Epithelial cell of esophagus (primary cell): ENCODE measurements around the gene RUBCNL.

Experiments
- DNase-seq: peaks from one replicate; pipeline ENCODE4 v3.0.0; 2010; ENCODE audit warnings: low read depth
- H3K4me3 ChIP-seq: 2 replicates; pipeline ENCODE4 v1.5.1; 2011; ENCODE audit warnings: mild to moderate bottlenecking, low read length, control low read depth
- TF ChIP-seq, protein P1 (sequence below): IDR thresholded peaks from 2 replicates; pipeline ENCODE4 v1.5.1; 2011; ENCODE audit warnings: low read depth, mild to moderate bottlenecking, low read length, control low read depth, inconsistent platforms; ENCODE audit not compliant: insufficient read depth; ENCODE audit errors: missing control alignments

The RUBCNL gene

DNA sequence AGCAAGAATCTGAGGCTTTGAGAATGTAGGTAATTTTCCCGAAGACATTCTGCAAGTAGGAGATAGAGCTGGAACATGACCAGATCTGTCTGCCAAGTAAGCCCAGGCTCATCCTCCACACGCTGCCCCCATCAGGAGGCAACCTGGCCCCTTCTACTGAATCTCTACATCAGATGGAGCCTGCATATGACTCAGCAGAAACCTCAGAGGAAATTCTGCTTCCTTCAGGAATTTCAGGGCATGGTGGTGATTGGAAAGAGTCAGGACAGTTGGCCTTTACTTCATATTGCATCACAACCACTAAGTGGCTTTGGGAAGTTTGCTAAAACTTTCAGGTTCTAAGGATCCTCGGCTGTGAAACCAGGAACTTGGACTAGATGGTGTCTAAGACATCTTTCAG lies 90.1 kb downstream of the RUBCNL start:
- DNase-seq = peak; percentile 20
- TF ChIP-seq, protein P1, sequence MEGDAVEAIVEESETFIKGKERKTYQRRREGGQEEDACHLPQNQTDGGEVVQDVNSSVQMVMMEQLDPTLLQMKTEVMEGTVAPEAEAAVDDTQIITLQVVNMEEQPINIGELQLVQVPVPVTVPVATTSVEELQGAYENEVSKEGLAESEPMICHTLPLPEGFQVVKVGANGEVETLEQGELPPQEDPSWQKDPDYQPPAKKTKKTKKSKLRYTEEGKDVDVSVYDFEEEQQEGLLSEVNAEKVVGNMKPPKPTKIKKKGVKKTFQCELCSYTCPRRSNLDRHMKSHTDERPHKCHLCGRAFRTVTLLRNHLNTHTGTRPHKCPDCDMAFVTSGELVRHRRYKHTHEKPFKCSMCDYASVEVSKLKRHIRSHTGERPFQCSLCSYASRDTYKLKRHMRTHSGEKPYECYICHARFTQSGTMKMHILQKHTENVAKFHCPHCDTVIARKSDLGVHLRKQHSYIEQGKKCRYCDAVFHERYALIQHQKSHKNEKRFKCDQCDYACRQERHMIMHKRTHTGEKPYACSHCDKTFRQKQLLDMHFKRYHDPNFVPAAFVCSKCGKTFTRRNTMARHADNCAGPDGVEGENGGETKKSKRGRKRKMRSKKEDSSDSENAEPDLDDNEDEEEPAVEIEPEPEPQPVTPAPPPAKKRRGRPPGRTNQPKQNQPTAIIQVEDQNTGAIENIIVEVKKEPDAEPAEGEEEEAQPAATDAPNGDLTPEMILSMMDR = no peak
- H3K4me3 ChIP-seq = no peak overlapping the region

GRCh38 chr13:46296115-46296822 lies 90.8 kb downstream of the RUBCNL start:
- TF ChIP-seq, protein P1 = no peak
- H3K4me3 ChIP-seq = no peak overlapping the region
- peak; percentile 40 for DNase-seq

- no peak overlapping the region for H3K4me3 ChIP-seq
- TF ChIP-seq, protein P1 = no peak
- peak; percentile 21 for DNase-seq
These were observed 91.4 kb downstream of the RUBCNL start for GRCh38 chr13:46295491-46296114.

GRCh38 chr13:46293436-46293835 lies 93.6 kb downstream of the RUBCNL start:
- TF ChIP-seq, protein P1 = no peak
- no peak overlapping the region for H3K4me3 ChIP-seq
- no peak for DNase-seq
